HK-2 (cell line): ENCODE data around the gene SECTM1.

Experiments
- DNase-seq: peaks from one replicate; pipeline ENCODE4 v3.0.0-alpha.2; 2018; ENCODE audit not compliant: unreplicated experiment

Gene SECTM1

DNA sequence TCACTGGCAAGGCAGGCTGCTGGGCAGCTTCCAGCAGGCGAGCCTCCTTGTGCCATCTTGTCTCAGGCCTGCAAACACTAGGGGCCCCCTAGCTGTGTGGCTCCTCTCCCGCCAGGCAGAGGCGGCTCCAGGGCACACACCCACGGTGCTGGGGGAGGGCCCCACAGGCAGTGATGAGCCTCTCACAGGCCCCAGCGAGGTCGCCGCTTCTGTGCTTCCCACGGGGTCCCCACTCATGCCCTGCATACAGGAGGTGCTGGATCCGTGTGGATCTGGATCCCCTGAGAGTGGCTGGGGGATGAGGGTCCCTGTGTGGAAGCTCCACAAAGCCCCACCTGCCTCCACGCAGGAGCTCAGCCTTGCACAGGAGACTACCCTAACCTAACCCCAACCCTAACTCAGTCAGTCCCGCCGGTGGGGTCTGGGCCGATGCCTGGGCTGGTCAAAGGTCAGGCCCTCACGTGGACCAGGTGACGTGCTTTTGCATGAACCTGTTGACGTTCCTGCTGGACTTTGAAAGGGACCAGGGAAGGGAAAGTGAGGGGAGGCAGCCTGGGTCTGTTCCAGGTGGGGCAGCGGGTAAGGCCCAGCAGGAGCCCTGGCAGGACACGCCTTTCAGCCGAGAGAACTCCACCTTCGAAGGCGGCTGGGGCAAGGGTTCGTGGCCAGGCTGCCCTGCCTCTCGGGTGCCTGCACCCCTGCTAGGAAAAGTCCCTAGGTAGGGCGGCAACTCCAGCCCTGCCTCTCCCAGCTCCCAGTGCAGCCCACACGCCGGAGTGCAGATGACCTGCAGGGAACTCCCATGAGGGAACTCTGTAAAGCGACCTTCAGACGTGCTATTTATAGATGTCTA is 5.2 kb downstream of the SECTM1 start:
- no peak for DNase-seq

DNA sequence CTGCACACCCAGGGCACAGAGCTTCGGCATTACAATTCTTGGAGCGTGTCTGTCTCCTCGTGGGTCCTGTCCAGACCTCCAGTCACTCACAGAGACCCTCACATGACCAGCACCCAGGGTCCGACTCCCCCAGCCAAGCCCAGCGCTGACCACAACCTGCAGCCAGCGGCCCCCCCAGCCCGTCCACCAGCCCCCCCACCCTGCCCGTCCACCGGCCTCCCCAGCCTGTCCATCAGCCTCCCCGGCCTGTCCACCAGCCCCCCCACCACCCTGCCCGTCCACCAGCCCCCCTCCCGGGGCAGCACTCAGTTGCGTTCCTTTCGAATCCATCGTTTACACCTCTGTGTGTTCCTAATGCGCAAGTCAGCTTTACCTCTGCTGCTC is 5.8 kb downstream of the SECTM1 start:
- no peak for DNase-seq

DNA sequence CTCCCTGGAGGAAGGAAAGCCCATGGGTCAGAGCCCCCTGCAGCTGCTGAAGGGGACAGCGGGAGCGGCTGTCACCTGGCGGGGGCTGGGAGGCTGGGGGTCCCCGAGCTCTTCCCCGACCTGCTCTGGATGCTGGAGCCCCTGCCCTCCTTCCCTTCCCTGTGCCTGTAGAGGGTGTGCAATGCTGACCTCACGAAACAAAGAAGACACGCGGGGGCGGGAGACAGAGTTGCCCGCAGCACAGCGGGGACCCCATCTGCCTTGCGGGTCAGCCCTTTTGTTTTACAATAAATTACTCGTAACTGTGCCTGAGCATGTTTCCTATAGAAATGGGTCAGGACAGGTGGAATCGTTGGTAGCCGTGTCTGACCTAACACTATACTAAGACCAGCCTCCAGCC is 6.3 kb downstream of the SECTM1 start:
- no peak for DNase-seq

DNA sequence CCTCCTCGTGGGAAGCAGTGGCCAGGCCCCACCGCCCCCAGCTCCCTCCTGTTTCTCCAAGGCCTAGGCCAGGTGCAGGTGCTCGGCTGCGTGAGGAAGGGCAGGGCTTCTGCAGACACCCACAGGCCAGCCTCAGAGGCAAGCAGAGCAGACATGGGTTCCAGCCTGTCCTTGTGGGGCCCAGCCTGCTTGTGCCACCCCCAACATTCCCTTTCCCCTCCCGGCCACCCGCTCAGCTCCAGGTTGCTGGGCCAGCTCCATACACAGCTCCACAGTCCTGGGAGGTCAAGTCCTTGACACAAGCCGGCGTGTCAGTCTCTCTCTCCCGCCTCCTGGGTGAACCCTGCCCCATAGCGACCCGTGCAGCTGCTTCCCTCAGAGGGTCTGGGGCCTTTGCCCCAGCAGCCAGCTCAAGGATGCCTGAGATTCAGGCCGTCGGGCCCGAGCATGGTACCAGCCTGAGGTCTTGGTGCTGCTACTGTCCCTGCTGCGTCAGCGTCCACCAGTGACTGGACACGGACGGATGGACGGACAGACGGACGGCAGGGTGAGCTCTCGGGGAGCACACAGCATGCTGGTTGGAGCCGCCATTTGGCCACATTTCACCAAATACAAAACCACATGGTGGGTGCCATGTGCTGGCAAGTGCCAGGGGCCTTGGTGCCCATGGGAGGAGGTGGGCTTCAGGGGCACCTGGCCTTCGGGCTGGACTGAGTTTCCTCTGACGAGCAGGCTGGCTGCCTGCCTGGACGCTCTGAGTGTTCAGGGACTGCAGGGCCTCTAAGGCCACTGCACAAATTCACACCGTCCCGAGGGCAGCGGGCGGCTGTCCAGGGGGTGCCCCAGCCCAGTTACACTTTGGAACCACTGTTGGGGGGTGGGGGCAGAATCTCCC is 8.0 kb downstream of the SECTM1 start:
- no peak for DNase-seq

DNA sequence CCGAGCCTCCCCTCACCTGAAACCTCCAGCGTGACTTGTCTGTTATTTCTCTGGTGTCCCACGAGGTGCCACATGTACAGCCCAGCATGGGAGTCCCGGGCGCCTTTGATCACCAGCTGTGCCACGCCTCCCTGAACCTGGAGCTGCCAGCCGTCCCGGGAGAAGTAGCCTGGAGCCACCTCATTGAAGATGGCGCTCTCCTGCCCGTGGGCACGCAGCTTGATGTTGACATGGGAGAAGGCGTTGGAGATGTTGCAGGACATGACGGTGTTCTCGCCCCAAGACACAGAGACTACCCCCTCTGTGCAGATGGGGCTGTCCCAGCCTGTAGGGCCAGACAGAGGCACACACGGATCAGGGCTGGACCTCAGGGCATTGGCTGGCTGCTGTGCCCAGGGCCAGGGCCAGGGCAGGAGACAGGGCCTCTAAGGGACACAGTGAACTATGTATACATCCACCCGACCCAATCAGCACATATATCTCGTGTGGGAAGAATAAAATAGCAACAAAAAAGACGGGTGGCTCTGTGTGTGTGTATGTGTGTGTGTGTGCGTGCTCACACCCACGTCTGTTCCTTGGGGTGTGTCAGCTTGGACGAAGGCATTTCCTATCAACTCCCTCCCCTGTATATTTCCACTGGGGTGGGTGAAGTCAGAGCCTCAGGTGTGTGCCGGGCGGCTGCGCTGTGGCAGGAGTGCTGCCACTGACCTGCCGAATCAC is 8.8 kb downstream of the SECTM1 start:
- DNase-seq = no peak

DNA sequence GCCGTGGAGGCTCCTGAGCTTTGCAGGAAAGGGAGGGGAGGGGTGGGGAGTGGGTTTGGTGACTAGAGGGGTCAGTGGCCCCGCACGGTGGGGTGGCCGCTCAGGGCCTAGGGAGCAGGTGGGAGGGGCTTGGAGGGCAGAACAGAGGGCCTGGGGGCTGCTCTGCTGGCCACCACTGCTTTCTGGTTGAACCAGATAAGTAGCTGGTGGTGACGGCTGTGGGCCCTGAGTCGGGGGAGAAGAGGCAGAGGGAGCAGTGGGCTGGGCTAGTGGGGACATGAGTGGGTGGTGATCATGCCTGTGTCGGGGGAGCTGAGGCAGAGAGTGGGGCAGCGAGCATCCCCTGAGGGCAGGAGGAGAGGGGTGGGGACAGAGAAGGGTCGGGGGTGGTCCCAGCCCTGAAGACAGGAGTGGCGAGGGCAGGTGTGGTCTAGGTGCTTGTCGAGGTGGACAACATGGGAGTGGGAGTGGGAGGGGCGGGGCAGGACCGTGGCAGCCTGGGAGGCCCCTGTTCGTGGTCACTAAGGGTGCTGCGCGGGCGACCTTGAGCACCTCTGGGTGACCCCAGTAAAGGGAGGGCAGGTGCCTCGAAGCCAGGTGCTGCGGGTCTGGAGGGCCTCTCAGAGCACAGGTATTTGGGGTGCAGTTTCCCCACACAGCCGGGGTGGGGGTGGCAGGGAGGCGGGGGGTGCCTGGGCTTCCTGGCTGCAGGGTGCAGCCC is 9.9 kb downstream of the SECTM1 start:
- DNase-seq = no peak

DNA sequence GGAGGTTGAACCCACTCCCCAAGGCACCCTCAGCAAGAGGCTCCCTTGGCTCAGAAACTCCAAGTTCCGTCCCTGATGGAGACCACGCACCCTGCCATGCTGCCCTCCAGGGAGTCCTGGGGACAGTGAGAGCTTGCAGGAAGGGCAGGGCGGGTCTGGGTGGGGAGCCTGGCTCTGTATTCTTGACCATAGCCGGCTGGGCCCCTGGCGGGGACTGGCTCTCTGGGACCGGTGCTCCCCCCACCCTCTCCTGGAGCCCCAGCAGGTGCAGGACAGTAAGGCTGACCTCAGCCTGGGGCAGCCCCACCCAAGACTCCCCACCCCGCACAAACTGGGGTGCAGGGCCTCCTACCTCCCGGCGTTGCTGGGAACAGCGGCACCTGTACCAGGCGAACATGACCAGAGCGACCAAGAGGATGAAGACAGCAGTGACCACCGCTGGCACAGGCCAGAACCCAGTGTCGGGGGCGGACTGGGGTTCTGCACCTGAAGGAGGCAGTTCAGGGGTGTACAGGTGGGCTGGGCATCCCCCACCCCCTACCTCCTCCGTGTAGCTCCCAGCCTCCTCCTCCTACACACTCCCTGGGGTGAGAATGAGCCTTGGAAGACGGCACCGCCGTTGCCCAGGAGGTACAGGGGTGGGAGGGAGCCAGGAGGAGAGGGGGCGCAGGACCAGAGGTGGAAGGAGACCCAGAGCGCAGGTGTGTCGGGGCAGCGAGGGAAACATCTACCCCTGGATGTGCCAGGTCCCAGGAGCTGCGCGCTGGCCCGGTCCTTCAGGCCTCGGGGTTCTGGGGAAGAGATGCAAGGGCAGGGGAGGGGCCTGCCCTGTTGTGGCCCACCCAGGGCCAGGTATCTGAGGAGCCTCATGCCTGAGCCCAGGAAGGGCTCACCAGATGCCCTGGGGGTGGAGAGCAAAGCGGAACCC is 10.8 kb downstream of the SECTM1 start:
- DNase-seq = no peak

DNA sequence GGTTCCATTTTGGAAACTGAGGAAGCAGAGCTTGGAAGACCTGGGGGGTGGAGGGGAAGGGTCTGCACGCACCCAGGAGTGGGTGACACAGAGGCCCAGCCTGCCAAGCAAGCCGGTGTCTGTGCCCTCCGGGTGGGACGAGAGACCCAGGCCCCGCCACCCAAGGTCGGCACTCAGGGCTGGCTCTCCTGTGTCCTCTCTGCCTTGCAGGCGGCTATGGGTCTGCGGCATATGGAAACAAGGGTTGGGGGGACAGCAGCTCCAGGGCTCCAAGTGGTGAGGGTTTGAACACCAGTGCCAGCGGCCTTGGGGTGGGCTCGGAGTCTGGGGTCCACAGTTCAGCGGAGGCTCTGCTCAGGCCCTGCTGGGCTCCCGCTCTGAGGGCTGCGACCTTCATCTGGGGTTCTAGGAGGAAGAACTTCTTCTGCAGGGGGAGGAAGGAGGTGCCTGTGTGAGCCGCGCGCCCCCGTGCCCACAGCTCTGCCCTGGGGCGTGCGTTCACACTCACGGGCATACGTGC is 11.6 kb downstream of the SECTM1 start:
- DNase-seq = no peak

DNA sequence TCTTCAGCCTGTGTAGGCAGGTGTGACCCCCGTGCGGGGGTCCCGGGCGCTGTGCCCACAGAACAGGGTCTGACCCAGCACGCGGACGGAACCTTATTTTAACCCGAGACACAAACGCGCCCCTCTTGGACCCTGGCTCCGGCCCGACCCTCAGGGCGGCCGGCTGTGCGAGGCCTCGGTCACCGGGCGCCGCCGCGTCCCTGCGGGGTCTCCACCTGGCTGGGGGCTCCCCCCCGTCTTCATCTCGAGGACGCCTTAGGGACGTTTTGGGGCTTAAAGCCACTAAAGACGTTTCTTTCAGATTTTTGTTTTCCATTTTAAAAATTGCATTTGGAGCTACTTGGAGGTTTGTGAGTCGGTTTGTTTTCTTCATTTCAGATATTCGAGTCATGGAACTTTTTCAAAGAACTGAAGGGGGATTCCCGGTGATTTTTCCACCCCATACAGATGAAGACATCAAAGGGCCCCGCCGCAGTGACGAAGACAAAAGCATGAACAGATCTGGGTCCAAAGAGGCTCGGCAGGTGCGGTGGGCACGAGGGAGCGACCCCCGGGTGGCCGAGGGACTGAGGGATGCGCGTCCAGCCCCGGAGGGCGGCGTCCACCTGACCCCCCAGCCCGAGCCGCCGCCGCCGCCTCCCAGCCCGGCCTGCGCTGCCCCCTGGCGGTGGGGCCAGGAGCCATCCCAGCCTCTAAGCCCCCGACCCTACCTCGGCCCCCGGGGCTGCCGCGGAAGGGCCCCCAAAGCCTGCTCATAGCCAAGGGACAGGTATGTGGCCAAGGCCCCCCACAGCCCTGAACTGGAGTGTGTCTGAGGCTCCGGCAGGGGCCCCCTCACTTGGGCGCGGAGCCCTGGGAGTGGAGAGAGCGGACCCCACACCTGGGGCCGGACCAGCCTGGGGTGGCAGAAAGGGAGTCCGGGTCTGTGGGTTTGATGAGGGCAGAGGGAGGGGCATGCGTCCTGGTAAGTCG is 12.3 kb downstream of the SECTM1 start:
- no peak for DNase-seq

DNA sequence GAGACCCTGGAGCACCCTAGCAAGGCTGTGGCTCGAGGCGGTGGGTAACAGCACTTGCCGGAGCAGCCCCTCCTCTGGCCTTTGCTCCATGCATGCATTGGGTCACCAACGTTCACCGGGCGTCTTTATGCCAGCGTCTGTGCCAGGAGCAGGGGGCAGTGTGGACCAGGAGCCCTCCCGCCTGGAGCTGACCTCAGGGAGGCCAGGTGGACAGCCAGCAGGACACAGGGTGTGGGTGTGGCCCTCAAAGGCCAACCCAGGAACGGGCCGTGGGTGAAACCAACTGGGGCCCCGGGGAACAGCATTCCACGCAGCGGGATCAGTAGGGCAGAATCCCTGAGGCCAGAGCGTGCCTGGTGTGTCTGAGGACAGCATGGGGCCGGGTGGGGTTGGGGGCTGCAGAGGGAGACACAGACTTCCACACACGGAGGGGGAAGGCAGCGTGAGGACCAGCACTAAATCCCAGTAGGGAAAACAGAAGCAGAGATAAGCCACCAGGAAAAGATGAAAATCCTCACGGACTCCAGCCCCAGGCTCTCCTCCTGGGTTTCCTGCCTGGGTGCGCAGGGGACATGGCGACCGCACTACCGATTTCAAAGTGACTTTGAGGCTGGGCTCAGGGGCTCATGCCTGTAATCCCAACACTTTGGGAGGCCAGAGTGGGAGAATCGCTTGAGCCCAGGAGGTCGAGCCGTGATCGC is 13.3 kb downstream of the SECTM1 start:
- no peak for DNase-seq

DNA sequence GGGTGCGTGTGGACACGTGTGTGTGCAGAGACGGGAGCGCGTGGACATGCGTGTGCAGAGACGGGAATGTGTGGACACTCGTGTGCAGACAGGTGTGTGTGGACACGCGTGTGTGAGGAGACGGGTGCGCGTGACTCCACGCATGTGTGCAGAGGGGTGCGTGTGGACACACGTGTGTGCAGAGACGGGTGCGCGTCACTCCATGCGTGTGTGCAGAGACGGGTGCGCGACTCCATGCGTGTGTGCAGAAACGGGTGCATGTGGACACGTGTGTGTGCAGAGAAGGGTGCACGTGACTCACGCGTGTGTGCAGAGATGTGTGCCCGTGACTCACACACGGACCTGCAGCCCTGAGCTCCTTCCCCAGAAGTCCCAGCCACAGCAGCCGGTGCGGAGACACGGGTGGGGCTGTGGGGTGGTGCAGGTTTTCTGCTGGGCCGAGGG is 13.9 kb downstream of the SECTM1 start:
- no peak for DNase-seq

DNA sequence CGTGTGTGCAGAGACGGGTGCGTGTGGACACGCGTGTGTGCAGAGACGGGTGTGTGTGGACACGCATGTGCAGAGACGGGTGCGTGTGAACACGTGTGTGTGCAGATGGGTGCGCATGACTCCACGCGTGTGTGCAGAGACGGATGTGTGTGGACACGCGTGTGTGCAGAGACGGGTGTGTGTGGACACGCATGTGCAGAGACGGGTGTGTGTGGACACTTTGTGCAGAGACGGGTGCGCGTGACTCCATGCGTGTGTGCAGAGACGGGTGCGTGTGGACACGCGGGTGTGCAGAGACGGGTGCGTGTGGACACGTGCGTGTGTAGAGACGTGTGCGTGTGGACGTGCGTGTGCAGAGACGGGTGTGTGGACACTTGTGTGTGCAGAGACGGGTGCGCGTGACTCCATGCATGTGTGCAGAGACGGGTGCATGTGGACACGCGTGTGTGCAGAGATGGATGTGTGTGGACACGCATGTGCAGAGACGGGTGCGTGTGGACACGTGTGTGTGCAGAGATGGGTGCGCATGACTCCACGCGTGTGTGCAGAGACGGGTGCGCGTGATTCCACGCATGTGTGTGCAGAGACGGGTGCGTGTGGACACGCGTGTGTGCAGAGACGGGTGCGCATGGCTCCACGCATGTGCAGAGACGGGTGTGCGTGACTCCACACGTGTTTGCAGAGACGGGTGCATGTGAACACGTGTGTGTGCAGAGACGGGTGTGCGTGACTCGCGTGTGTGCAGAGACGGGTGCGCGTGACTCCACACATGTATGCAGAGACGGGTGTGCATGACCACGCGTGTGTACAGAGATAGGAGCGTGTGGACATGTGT is 14.6 kb downstream of the SECTM1 start:
- no peak for DNase-seq

DNA sequence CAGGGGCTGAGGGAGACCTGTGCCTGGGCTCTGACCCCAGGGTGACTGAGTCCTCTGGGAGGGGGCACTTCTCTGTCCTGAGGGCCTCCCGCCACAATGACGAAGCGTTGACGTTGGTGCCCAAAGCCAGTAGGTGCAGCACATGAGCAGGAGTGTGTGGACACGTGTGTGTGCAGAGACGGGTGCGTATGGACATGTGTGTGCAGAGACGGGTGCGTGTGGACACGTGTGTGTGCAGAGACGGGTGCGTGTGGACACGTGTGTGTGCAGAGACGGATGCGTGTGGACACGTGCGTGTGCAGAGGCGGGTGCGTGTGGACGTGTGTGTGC is 15.4 kb downstream of the SECTM1 start:
- no peak for DNase-seq

DNA sequence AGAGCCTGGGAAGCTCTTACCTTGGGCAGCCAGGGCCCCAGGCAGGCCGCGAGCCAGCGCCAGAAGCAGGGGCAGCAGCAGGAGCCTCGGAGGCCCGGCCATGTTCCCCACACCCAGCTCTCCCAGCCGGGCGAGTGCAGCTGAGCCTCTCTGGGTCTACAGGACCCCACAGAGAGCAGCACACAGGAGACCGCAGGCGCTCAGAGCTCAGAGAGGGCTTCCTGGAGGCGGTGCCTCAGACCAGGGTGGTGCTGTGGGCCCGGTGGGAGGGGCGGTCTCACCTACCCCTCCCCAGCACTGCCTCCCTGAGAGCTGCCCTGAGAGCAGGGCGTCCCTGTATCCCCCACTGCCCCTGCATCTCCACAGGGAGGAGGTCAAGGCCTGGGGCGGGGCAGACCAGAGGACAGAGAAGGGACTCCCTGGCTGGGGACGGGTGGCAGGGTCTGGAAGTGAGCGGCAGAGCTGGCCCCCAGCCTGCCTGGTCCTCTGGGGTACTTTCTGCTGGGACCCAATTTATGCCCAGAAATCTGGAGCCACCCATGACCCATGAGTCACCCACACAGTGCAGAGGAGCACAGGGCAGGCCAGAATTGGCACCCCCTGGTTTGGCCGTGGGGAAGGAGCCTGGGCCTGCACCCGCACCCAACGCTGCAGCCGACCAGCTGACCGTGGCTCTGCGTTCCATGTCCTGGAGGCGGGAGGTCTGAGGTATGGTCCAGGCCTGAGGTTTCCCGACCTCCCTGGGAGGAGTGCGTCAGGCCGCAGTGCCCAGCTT is 16.0 kb downstream of the SECTM1 start, which contains the start of gene CD7:
Gene CD7 (minus strand): TSS at position 215 of the 775 bp plus-strand sequence. CDS start 113 bp downstream, at position 102.
- DNase-seq = no peak

DNA sequence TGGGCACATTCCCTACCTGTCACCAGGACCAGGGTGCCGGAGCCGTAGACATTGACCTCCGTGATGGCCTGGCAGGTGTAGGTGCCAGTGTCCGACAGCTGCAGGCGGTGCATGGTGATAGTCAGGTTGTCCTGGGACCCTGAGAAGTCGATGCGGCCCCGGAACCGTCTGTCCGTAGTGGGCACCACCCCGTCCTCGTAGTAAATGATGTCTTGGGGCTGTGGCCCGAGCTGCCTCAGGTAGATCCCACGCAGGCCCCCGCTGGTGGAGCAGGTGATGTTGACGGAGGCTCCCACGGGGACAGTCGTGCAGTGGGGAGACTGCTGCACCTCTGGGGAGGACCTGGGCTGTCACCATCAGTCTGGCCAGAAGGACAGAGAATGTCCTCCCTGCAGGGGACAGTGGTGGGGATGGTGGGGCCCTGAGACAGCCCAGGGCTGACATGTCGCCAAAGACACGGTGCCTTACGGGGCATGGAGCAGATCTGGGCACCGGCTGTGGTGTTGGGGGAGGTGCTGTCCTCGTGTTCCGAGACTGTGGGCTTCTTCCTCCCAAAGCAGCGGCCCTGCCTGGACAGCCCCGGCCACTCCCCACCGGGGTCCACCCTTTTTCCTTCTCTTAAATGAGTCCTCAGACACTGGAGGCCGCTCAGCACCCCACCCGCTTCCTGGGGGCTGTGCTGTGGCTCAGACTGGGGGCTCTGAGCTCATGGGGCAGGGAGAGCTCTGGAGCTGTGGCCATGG is 16.7 kb downstream of the SECTM1 start:
- no peak for DNase-seq
